WTC11 (cell line): ENCODE results near the gene ADIPOR1. TPM values are rescaled to one million over a fixed set of nuclear protein-coding genes. Genes with fewer than 3 reads are reported as not detected.
A peak's percentile ranks its signal among the peaks of the same experiment; 100 is the strongest.

ENCODE experiments used
- ATF1 ChIP-seq: sonication (generic); formaldehyde crosslinking; IDR thresholded peaks from 2 replicates; pipeline ENCODE4 v1.8.1; 2023; ENCODE audit warnings: mild to moderate bottlenecking, moderate library complexity, missing genetic modification reagents
- CDX4 ChIP-seq: fragments of 250-450 bp; sonication (Bioruptor Pico); IDR thresholded peaks from 2 replicates; pipeline ENCODE4 v1.9.0; 2021; ENCODE audit warnings: moderate library complexity, mild to moderate bottlenecking, inconsistent platforms, borderline replicate concordance
- CREM ChIP-seq: sonication (generic); formaldehyde crosslinking; IDR thresholded peaks from 2 replicates; pipeline ENCODE4 v1.8.1; 2022; ENCODE audit warnings: mild to moderate bottlenecking, missing genetic modification reagents, moderate library complexity
- CTCF ChIP-seq: fragments of 200-600 bp; IDR thresholded peaks from 2 replicates; pipeline ENCODE4 v1.8.0; 2022; ENCODE audit warnings: antibody characterized with exemption
- ESRRA ChIP-seq: sonication (generic); formaldehyde crosslinking; IDR thresholded peaks from 2 replicates; pipeline ENCODE4 v1.8.1; 2022; ENCODE audit warnings: mild to moderate bottlenecking, missing genetic modification reagents, borderline replicate concordance
- FOXJ3 ChIP-seq: sonication (generic); formaldehyde crosslinking; IDR thresholded peaks from 2 replicates; pipeline ENCODE4 v1.9.0; 2021; ENCODE audit warnings: missing genetic modification reagents, mild to moderate bottlenecking, borderline replicate concordance
- FOXP1 ChIP-seq: sonication (generic); formaldehyde crosslinking; IDR thresholded peaks from 2 replicates; pipeline ENCODE4 v1.8.0; 2022; ENCODE audit warnings: missing genetic modification reagents, mild to moderate bottlenecking, moderate library complexity, borderline replicate concordance
- GRHL2 ChIP-seq: fragments of 250-450 bp; sonication (Bioruptor Pico); IDR thresholded peaks from 2 replicates; pipeline ENCODE4 v1.8.0; 2022; ENCODE audit warnings: mild to moderate bottlenecking, moderate library complexity; ENCODE audit not compliant: insufficient replicate concordance, severe bottlenecking
- JUN ChIP-seq: sonication (generic); formaldehyde crosslinking; IDR thresholded peaks from 2 replicates; pipeline ENCODE4 v1.8.0; 2023; ENCODE audit warnings: mild to moderate bottlenecking, missing genetic modification reagents
- NFYB ChIP-seq: sonication (generic); formaldehyde crosslinking; conservative IDR thresholded peaks from 2 replicates; pipeline ENCODE4 v1.8.0; 2022; ENCODE audit warnings: low read depth, missing genetic modification reagents
- NR2C2 ChIP-seq: sonication (generic); formaldehyde crosslinking; IDR thresholded peaks from 2 replicates; pipeline ENCODE4 v1.8.0; 2022; ENCODE audit warnings: mild to moderate bottlenecking, missing genetic modification reagents
- PRDM15 ChIP-seq: sonication (generic); formaldehyde crosslinking; IDR thresholded peaks from 2 replicates; pipeline ENCODE4 v1.8.0; 2022; ENCODE audit warnings: missing genetic modification reagents
- TCF7 ChIP-seq: sonication (generic); formaldehyde crosslinking; IDR thresholded peaks from 2 replicates; pipeline ENCODE4 v1.8.0; 2022; ENCODE audit warnings: mild to moderate bottlenecking, low read depth, missing genetic modification reagents, moderate library complexity
- ZBTB21 ChIP-seq: sonication (generic); formaldehyde crosslinking; IDR thresholded peaks from 2 replicates; pipeline ENCODE4 v1.8.1; 2023; ENCODE audit warnings: mild to moderate bottlenecking, missing genetic modification reagents, borderline replicate concordance
- ZBTB43 ChIP-seq: sonication (generic); formaldehyde crosslinking; IDR thresholded peaks from 2 replicates; pipeline ENCODE4 v1.8.1; 2023; ENCODE audit warnings: mild to moderate bottlenecking, missing genetic modification reagents
- ZNF138 ChIP-seq: sonication (generic); formaldehyde crosslinking; conservative IDR thresholded peaks from 2 replicates; pipeline ENCODE4 v1.8.1; 2022; ENCODE audit warnings: mild to moderate bottlenecking, moderate library complexity, missing genetic modification reagents
- ZNF219 ChIP-seq: sonication (generic); formaldehyde crosslinking; IDR thresholded peaks from 2 replicates; pipeline ENCODE4 v1.8.0; 2023; ENCODE audit warnings: missing genetic modification reagents, mild to moderate bottlenecking, borderline replicate concordance
- ZNF232 ChIP-seq: sonication (generic); formaldehyde crosslinking; IDR thresholded peaks from 2 replicates; pipeline ENCODE4 v1.8.0; 2022; ENCODE audit warnings: mild to moderate bottlenecking, missing genetic modification reagents
- ZNF396 ChIP-seq: fragments of 250-450 bp; sonication (Bioruptor Pico); IDR thresholded peaks from 2 replicates; pipeline ENCODE4 v1.8.0; 2021; ENCODE audit warnings: mild to moderate bottlenecking, moderate library complexity, borderline replicate concordance
- ZNF416 ChIP-seq: fragments of 250-450 bp; sonication (Bioruptor Pico); IDR thresholded peaks from 2 replicates; pipeline ENCODE4 v1.9.0; 2021; ENCODE audit warnings: mild to moderate bottlenecking, inconsistent platforms
- ZNF423 ChIP-seq: fragments of 250-450 bp; sonication (Bioruptor Pico); IDR thresholded peaks from 2 replicates; pipeline ENCODE4 v2.1.2; 2022; ENCODE audit warnings: mild to moderate bottlenecking, moderate library complexity
- ZNF671 ChIP-seq: fragments of 250-450 bp; sonication (Bioruptor Pico); IDR thresholded peaks from 2 replicates; pipeline ENCODE4 v1.8.0; 2021; ENCODE audit warnings: mild to moderate bottlenecking
- ZSCAN18 ChIP-seq: fragments of 250-450 bp; sonication (Bioruptor Pico); IDR thresholded peaks from 2 replicates; pipeline ENCODE4 v2.1.2; 2022; ENCODE audit warnings: mild to moderate bottlenecking, moderate library complexity
- total RNA-seq: library from RNA; stranded (reverse); gene quantifications from 3 replicates; pipeline ENCODE4 v1.2.3, GENCODE V29; 2021
- TF ChIP-seq, protein P1 (sequence below): fragments of 250-450 bp; sonication (Bioruptor Pico); IDR thresholded peaks from 2 replicates; pipeline ENCODE4 v1.9.0; 2021; ENCODE audit warnings: mild to moderate bottlenecking
- TF ChIP-seq, protein P2 (sequence below): sonication (generic); formaldehyde crosslinking; IDR thresholded peaks from 2 replicates; pipeline ENCODE4 v1.8.1; 2023; ENCODE audit warnings: mild to moderate bottlenecking, moderate library complexity, missing genetic modification reagents

Gene ADIPOR1
- total RNA-seq, 1 experiment from 2014 or later = 72.6 TPM

DNA sequence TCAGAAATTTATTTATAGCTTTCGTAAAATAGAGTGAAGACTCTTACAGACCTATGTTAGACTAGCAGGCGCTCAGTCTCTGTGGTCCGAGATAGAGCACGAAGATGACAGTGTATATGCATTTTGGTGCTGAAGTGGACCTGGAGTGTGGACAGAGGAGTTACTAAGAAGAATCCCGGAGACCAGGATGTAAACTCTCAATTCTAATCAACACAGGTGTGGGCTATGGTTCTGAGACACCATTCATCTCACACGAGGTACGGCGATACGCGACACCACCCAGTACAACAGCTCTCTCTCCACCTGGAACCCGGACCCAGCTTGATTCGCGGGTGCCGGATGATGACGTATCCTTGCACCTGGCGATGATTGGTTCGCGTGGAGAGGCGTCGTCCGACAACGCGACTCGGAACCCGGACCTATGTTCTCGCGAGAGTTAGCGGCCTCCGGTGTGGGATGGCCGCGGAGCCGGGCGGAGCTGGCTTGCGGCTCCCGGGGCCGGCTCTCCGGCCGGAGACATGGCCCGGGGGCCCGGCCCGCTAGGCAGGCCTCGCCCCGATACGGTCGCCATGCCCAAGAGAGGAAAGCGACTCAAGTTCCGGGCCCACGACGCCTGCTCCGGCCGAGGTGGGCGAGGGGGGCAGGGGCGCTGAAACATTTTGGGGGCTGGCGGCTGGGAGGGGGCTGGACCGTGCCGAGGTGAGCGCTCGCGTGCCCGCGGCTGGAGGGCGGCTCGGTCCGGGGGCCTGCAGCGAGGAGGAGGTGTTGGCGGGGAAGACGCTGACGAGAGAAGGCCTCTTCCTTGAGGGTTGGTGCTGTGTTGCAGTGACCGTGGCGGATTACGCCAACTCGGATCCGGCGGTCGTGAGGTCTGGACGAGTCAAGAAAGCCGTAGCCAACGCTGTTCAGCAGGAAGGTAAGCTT lies 49.1 kb upstream of the ADIPOR1 start, which contains the start of gene TMEM183A (continued):
- TF ChIP-seq CTCF (no peak), ZBTB43 (CRISPR knock-in tag) (peak; percentile 27; the same call in 1 of the 2 replicates), ZSCAN18 (CRISPR knock-in tag) (no peak), ZBTB21 (CRISPR knock-in tag) (no peak), ATF1 (no peak), ZNF232 (peak; percentile 65; the same call in 1 of the 2 replicates), ZNF219 (CRISPR knock-in tag) (no peak), JUN (CRISPR knock-in tag) (no peak), PRDM15 (no peak), ZNF396 (CRISPR knock-in tag) (no peak), TCF7 (no peak; the same call in 1 of the 2 replicates), FOXP1 (CRISPR knock-in tag) (peak; percentile 61; the same call in 1 of the 2 replicates), ZNF138 (CRISPR knock-in tag) (no peak), ZNF416 (CRISPR knock-in tag) (no peak), CDX4 (CRISPR knock-in tag) (no peak), NR2C2 (CRISPR knock-in tag) (no peak), ZNF423 (CRISPR knock-in tag) (no peak), NFYB (CRISPR knock-in tag) (peak; percentile 99), FOXJ3 (CRISPR knock-in tag) (no peak), ZNF671 (no peak), CREM (CRISPR knock-in tag) (peak; percentile 97), ESRRA (CRISPR knock-in tag) (no peak), GRHL2 (CRISPR knock-in tag) (no peak)
- TF ChIP-seq, protein P1, sequence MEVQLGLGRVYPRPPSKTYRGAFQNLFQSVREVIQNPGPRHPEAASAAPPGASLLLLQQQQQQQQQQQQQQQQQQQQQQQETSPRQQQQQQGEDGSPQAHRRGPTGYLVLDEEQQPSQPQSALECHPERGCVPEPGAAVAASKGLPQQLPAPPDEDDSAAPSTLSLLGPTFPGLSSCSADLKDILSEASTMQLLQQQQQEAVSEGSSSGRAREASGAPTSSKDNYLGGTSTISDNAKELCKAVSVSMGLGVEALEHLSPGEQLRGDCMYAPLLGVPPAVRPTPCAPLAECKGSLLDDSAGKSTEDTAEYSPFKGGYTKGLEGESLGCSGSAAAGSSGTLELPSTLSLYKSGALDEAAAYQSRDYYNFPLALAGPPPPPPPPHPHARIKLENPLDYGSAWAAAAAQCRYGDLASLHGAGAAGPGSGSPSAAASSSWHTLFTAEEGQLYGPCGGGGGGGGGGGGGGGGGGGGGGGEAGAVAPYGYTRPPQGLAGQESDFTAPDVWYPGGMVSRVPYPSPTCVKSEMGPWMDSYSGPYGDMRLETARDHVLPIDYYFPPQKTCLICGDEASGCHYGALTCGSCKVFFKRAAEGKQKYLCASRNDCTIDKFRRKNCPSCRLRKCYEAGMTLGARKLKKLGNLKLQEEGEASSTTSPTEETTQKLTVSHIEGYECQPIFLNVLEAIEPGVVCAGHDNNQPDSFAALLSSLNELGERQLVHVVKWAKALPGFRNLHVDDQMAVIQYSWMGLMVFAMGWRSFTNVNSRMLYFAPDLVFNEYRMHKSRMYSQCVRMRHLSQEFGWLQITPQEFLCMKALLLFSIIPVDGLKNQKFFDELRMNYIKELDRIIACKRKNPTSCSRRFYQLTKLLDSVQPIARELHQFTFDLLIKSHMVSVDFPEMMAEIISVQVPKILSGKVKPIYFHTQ (CRISPR knock-in tag) = peak; percentile 79; the same call in 1 of the 2 replicates
- TF ChIP-seq, protein P2, sequence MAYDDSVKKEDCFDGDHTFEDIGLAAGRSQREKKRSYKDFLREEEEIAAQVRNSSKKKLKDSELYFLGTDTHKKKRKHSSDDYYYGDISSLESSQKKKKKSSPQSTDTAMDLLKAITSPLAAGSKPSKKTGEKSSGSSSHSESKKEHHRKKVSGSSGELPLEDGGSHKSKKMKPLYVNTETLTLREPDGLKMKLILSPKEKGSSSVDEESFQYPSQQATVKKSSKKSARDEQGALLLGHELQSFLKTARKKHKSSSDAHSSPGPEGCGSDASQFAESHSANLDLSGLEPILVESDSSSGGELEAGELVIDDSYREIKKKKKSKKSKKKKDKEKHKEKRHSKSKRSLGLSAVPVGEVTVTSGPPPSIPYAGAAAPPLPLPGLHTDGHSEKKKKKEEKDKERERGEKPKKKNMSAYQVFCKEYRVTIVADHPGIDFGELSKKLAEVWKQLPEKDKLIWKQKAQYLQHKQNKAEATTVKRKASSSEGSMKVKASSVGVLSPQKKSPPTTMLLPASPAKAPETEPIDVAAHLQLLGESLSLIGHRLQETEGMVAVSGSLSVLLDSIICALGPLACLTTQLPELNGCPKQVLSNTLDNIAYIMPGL (CRISPR knock-in tag) = 0 out of 2 replicates have a peak, but pooled peaks have one; percentile 69
